ENCODE results near the gene FBXW4.
"Not testable (repeated sequence)": the region's sequence is repeated elsewhere in the genome, so short reads cannot be mapped to it uniquely, and the experiment has no call there.

FBXW4 gene

GRCh38 chr10:101643546-101643945 lies 51.4 kb downstream of the FBXW4 start:
- H3K4me3 ChIP-seq (ENCODE audit: low read depth, low read length), result no peak overlapping the region
- DNase-seq (ENCODE audit: low read depth), result no peak
- no peak for TF ChIP-seq CTCF (conservative IDR thresholded peaks at IDR 0.05; ENCODE audit: low read depth, low read length)

- no peak for TF ChIP-seq CTCF (conservative IDR thresholded peaks at IDR 0.05; ENCODE audit: low read depth, low read length)
These were observed 55.6 kb downstream of the FBXW4 start for GRCh38 chr10:101639141-101639900.

GRCh38 chr10:101633510-101633909 lies 61.5 kb downstream of the FBXW4 start:
- not testable (repeated sequence) for DNase-seq (ENCODE audit: low read depth); H3K4me3 ChIP-seq (ENCODE audit: low read depth, low read length)

More at GRCh38 chr10:101639141-101639900, 55.6 kb downstream of the FBXW4 start:
- no peak for DNase-seq (ENCODE audit: low read depth)
- no peak overlapping the region for H3K4me3 ChIP-seq (ENCODE audit: low read depth, low read length)

GRCh38 chr10:101631821-101632475 lies 63.0 kb downstream of the FBXW4 start:
- no peak for TF ChIP-seq CTCF (conservative IDR thresholded peaks at IDR 0.05; ENCODE audit: low read depth, low read length)
- no peak for DNase-seq (ENCODE audit: low read depth)
- no peak overlapping the region for H3K4me3 ChIP-seq (ENCODE audit: low read depth, low read length)

- DNase-seq (ENCODE audit: low read depth), result no peak
- no peak for TF ChIP-seq CTCF (conservative IDR thresholded peaks at IDR 0.05; ENCODE audit: low read depth, low read length)
- H3K4me3 ChIP-seq (ENCODE audit: low read depth, low read length), result no peak overlapping the region
These were observed 64.4 kb downstream of the FBXW4 start for GRCh38 chr10:101630633-101630920.

GRCh38 chr10:101629837-101630632 lies 64.9 kb downstream of the FBXW4 start:
- H3K4me3 ChIP-seq (ENCODE audit: low read depth, low read length), result no peak overlapping the region
- no peak for TF ChIP-seq CTCF (conservative IDR thresholded peaks at IDR 0.05; ENCODE audit: low read depth, low read length)
- DNase-seq (ENCODE audit: low read depth), result no peak

- DNase-seq (ENCODE audit: low read depth), result no peak
- H3K4me3 ChIP-seq (ENCODE audit: low read depth, low read length), result no peak overlapping the region
- TF ChIP-seq CTCF (conservative IDR thresholded peaks at IDR 0.05; ENCODE audit: low read depth, low read length), result no peak
These were observed 69.1 kb downstream of the FBXW4 start for GRCh38 chr10:101625821-101626412.
